Spinal cord (tissue), 10 donors: Measurements from ENCODE around the gene PTPRCAP. TPM values are rescaled to one million over a fixed set of nuclear protein-coding genes. Genes with fewer than 3 reads are reported as not detected.

Experiments used
- DNase-seq, 6 donors: peaks; one replicate each; pipeline versions ENCODE4 v3.0.0 to v3.0.0-alpha.2; 2013 to 2015; ENCODE audit warnings: low spot score in 6 of 6, low read depth in 4 of 6
- H3K27ac ChIP-seq: one replicate; pipeline ENCODE4 v1.5.1; 2013; ENCODE audit warnings: low read depth, low read length, control low read depth
- H3K27me3 ChIP-seq: one replicate; pipeline ENCODE4 v1.6.1; 2013; ENCODE audit warnings: low read length; ENCODE audit not compliant: control insufficient read depth, insufficient read depth
- H3K36me3 ChIP-seq: one replicate; pipeline ENCODE4 v1.6.1; 2013; ENCODE audit warnings: low read length; ENCODE audit not compliant: control insufficient read depth, insufficient read depth
- H3K4me1 ChIP-seq: one replicate; pipeline ENCODE4 v1.6.1; 2013; ENCODE audit warnings: low read length; ENCODE audit not compliant: control insufficient read depth, insufficient read depth
- H3K4me3 ChIP-seq: one replicate; pipeline ENCODE4 v1.5.1; 2013; ENCODE audit warnings: low read depth, low read length, control low read depth
- H3K9me3 ChIP-seq: one replicate; pipeline ENCODE4 v1.6.1; 2013; ENCODE audit warnings: low read length; ENCODE audit not compliant: control insufficient read depth, insufficient read depth
- WGBS: methylation state at CpG from one replicate; pipeline ENCODE4 v1.1.5; 2013; ENCODE audit warnings: missing lambda C conversion rate; ENCODE audit not compliant: insufficient coverage; 5-methylcytosine and 5-hydroxymethylcytosine counted together
- polyA plus RNA-seq, 2 donors: library from polyadenylated mRNA; unstranded; fragments of 120-200 nt; gene quantifications; one replicate each; pipeline ENCODE4 v1.2.1, GENCODE V29; 2013; ENCODE audit not compliant: insufficient read length in 2 of 2
- total RNA-seq, 2 donors: library from RNA; depleted of rRNA in 1 of 2; stranded (reverse); fragments of 120-200 nt in 1 of 2; fragments of >200 nt in 1 of 2; gene quantifications; one replicate each; pipeline versions ENCODE4 v1.2.3 to v1.2.4, GENCODE V29; 2013 to 2014
- donor health status: healthy.

PTPRCAP gene
- total and polyA plus RNA-seq, 4 donors = 0.40 to 3.0 (median 1.7) TPM

DNA sequence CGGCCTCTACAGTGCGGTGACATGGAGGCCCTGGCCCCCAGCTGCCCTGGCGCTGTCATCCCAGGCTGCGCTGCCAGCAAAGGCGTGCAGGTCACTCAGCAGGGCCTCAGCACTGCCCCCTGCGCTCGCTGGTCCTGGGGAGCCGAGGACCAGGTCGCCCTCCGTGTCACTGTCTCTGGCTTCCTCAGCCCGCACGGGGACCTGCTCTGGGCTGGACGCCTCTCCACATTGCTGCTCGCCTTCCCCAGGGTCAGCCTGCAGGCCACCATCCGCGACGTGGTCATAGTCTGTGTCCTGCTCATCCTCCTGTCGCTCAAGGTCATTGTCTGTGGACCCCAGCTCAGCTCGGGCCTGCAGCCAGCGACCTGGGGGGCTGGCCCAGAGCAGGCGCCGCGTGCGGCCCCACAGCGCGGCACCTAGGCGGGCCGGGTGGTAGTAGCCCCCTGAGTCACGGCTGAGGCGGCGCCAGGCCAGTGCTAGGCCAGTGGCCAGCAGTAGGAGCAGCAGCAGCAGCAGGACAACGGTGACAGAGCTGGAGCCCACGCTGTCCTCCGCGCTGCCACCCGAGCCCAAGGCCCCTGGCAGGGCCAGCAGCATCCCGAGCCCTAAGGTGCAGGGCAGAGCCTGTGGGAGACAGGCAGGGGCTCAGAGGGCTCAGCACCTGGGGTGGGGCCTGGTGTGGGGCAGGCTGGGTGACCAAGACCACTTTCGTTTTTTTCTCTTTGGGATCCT is 1.6 kb downstream of the PTPRCAP start:
- no peaks in the 10 kb centered on the region for H3K9me3 ChIP-seq
- H3K4me3 ChIP-seq = no peak overlapping the region
- H3K4me1 ChIP-seq = peaks cover 19% of the 10 kb centered on the region
- DNase-seq = no peak
- H3K27me3 ChIP-seq = no peaks in the 10 kb centered on the region
- H3K27ac ChIP-seq = no peak overlapping the region
- WGBS = 89% methylated on average over 38 of the region's 38 CpGs
- peaks cover 99% of the 10 kb centered on the region for H3K36me3 ChIP-seq

DNA sequence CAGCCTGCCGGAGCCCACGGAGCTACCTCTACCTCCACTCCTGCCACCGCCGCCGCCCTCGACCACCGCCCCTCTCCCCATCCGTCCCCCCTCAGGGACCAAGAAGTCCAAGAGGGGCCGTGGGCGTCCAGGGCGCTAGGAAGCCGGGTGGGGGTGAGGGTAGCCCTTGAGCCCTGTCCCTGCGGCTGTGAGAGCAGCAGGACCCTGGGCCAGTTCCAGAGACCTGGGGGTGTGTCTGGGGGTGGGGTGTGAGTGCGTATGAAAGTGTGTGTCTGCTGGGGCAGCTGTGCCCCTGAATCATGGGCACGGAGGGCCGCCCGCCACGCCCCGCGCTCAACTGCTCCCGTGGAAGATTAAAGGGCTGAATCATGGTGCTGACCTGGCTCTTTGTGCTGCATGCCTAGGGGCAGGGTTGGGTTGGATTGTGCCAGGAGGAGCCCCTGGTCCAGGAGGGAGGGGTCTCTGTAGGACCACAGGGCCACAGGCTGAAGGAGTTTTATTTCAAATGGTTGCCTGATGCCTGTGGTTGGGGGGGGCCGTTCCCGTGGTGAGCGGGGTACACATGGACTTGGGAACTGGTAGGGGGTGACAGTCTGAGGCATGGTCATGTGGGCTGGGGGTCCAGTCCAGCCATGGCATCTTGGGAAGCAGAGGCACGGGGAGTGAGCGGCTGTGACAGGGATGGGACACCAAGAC is 2.3 kb downstream of the PTPRCAP start:
- H3K36me3 ChIP-seq = peaks cover 99% of the 10 kb centered on the region
- 82% methylated on average over 15 of the region's 26 CpGs for WGBS

DNA sequence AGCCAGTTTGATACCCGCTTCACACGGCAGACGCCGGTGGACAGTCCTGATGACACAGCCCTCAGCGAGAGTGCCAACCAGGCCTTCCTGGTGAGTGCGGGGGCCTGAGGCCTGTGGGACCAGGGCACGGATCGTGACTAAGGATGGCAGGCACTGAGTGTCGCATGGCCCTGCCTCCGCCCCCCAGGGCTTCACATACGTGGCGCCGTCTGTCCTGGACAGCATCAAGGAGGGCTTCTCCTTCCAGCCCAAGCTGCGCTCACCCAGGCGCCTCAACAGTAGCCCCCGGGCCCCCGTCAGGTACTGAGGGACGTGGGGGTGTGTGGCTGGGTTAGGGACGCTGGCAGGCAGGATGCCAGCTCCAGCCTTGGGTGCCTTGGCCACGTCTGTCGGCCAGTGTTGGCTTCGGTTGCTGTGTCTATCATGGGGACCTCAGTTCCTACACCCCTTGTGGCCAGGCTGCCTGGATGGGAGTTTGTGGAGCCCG is 3.0 kb downstream of the PTPRCAP start:
- no peaks in the 10 kb centered on the region for H3K9me3 ChIP-seq
- H3K27ac ChIP-seq = no peak overlapping the region
- H3K4me3 ChIP-seq = no peak overlapping the region
- 91% methylated on average over 22 of the region's 23 CpGs for WGBS
- no peaks in the 10 kb centered on the region for H3K27me3 ChIP-seq
- peaks cover 99% of the 10 kb centered on the region for H3K36me3 ChIP-seq
- DNase-seq = no peak
- H3K4me1 ChIP-seq = peaks cover 8% of the 10 kb centered on the region

More for the DNA sequence above, 2.3 kb downstream of the PTPRCAP start:
- no peaks in the 10 kb centered on the region for H3K9me3 ChIP-seq
- peaks cover 12% of the 10 kb centered on the region for H3K4me1 ChIP-seq
- no peak overlapping the region for H3K4me3 ChIP-seq
- H3K27ac ChIP-seq = no peak overlapping the region
- no peaks in the 10 kb centered on the region for H3K27me3 ChIP-seq
- no peak for DNase-seq

DNA sequence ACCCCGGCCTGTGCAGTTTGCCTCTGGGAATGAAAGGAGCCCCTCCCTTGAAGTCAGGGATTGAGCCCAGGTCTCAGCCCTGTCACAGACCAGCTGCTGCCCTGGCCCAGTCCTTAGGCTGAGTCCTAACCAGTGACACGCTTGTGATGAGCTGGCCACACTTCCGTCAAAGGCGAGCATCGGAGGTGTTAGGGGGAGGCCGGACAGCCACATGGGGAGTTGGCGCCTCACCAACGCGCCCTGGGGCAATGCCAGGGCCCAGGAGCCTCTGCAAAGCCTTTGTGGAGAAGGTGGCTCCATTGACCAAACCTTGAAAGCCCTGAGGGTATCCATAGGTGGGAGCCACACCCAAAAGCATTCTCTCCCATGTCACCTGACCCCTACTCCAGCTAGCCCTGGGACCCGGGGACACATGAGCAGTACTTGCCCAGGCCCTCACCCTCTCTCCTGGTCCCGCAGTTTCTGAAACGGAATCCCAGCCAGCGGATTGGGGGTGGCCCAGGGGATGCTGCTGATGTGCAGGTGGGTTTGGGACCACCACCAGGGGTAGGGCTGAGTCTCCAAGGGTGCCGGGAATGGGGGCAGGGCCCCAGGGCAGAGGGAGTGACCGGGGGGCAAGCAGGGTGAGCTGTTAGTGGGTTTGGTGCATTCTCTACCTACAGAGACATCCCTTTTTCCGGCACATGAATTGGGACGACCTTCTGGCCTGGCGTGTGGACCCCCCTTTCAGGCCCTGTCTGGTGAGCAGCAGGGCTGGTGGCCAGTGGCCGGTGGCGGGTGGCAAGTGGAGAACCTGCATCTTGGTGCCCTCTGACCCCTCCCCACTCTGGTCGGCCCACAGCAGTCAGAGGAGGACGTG is 3.7 kb downstream of the PTPRCAP start:
- Histone ChIP-seq H3K4me1 (peaks cover 14% of the 10 kb centered on the region), H3K9me3 (no peaks in the 10 kb centered on the region), H3K27ac (no peak overlapping the region), H3K36me3 (peaks cover 97% of the 10 kb centered on the region), H3K4me3 (no peak overlapping the region), H3K27me3 (no peaks in the 10 kb centered on the region)
- WGBS = 89% methylated on average over 16 of the region's 22 CpGs
- no peak for DNase-seq

DNA sequence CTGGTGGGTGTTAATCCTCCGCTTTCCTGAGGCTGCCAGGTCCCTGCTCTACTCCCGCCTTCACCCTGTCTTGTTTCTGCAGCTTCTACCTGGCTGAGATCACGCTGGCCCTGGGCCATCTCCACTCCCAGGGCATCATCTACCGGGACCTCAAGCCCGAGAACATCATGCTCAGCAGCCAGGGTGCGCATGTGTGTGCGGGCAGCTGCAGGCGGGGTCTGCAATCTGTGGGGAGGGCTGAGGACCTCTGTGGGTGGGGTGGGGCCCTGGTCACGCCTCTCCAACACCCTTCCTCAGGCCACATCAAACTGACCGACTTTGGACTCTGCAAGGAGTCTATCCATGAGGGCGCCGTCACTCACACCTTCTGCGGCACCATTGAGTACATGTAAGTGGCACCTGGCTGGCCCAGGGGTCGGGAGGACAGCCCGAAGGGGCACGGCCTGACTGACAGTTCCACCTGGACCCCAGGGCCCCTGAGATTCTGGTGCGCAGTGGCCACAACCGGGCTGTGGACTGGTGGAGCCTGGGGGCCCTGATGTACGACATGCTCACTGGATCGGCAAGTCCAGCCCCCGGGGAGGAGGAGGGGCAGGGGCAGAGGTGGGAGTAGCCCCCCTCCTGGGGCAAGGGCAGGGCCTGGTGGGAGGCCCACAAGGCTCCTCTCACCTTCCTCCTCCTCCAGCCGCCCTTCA is 4.7 kb downstream of the PTPRCAP start:
- no peaks in the 10 kb centered on the region for H3K27me3 ChIP-seq
- H3K4me3 ChIP-seq = no peak overlapping the region
- no peak overlapping the region for H3K27ac ChIP-seq
- no peak for DNase-seq
- H3K9me3 ChIP-seq = no peaks in the 10 kb centered on the region
- peaks cover 88% of the 10 kb centered on the region for H3K36me3 ChIP-seq
- 88% methylated on average over 16 of the region's 22 CpGs for WGBS
- peaks cover 19% of the 10 kb centered on the region for H3K4me1 ChIP-seq

DNA sequence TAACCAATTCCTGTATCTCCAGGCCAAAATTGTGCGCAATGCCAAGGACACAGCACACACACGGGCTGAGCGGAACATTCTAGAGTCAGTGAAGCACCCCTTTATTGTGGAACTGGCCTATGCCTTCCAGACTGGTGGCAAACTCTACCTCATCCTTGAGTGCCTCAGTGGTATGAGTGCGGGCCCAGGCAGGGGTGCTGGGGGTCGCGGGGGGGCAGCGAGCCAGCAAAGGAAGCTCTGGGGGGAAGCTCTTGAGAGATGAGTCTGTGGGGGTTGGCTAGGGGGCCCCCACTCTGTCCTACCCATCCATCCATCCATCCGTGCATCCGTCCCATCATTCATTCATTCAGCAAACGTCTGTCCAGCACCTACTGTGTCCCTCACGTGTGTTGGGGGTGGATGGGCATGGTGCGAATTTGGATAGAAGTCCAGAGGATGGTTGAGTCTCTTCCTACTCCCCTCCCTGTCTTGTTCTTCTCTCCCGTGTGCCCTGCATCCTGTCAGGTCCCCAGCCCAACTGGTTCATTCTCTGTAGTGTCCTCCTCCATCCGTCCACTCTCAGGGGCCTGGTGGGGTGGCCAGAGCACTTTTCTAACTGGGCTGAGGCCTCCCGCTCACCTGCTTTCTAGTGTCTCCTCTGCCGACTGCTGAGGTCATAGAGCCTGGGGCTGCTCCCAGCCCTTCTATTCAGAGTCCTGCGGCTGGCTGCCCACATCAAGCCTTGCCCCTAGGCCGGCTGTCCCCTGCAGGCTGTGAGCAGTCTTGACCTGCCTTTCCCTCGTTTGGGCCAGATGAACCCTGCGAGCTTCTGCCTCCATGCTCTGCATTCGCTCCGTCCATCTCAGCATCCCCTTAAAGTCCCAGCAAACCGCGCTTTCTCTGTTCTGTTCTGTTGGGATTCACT is 5.9 kb downstream of the PTPRCAP start:
- no peak for DNase-seq
- Histone ChIP-seq H3K36me3 (peaks cover 77% of the 10 kb centered on the region), H3K27me3 (no peaks in the 10 kb centered on the region), H3K27ac (no peak overlapping the region), H3K4me3 (no peak overlapping the region), H3K4me1 (peaks cover 26% of the 10 kb centered on the region), H3K9me3 (no peaks in the 10 kb centered on the region)
- 95% methylated on average over 14 of the region's 24 CpGs for WGBS

DNA sequence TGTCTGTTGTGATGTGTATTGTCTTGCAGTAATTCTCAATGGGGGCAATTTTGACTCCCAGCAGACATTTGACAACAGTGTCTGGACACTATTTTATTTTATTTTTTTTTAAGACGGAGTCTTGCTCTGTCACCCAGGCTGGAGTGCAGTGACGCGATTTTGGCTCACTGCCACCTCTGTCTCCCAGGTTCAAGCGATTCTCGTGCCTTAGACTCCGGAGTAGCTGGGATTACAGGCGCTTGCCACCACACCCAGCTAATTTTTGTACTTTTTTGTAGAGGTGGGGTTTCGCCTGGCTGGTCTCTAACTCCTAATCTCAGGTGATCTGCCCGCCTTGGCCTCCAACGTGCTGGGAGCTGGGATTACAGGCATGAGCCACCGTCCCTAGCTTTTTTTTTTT is 7.8 kb downstream of the PTPRCAP start:
- no peaks in the 10 kb centered on the region for H3K27me3 ChIP-seq
- no peak for DNase-seq
- H3K9me3 ChIP-seq = no peaks in the 10 kb centered on the region
- H3K27ac ChIP-seq = no peak overlapping the region
- WGBS = 91% methylated on average over 4 of the region's 11 CpGs
- H3K36me3 ChIP-seq = peaks cover 58% of the 10 kb centered on the region
- no peak overlapping the region for H3K4me3 ChIP-seq
- peaks cover 22% of the 10 kb centered on the region for H3K4me1 ChIP-seq

DNA sequence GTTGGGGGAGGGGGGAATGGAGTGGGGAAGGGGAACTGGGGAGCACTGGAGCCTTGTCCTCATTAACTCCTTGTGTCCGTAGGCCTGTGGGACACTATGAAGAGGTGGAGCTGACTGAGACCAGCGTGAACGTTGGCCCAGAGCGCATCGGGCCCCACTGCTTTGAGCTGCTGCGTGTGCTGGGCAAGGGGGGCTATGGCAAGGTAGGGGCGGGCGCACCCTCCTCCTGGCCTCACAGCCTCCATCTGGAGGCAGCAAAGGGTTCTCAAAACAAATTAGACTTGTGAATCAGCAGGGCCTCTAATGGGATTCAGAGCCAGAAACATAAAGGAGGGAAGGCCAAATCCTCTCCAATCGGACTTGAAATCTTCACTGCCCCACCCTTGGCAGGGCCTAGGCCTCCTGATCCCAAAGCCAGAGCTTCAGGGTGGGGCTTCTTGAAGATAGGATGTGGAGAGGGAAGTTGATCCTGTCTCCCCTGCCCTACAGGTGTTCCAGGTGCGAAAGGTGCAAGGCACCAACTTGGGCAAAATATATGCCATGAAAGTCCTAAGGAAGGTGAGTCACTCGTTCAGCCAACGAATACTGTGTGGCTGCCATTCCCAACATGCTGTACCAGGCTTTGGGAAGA is 8.3 kb downstream of the PTPRCAP start:
- H3K4me3 ChIP-seq = peak overlapping the region; percentile 80
- no peak overlapping the region for H3K27ac ChIP-seq
- H3K9me3 ChIP-seq = no peaks in the 10 kb centered on the region
- no peaks in the 10 kb centered on the region for H3K27me3 ChIP-seq
- peaks cover 22% of the 10 kb centered on the region for H3K4me1 ChIP-seq
- DNase-seq = no peak
- 45% methylated on average over 9 of the region's 12 CpGs for WGBS
- peaks cover 56% of the 10 kb centered on the region for H3K36me3 ChIP-seq
